Activated naive CD4-positive, alpha-beta T cell treated with anti-CD3 and anti-CD28 coated beads, Interleukin-2, amount 10 ng/mL, durations not matched to agents 7 days and 5 days (primary cell): Measurements from ENCODE around the gene FADS2.

ENCODE experiments used
- CTCF ChIA-PET: fragments of 350-600 bp; sonication (Branson Sonifier 250); formaldehyde crosslinking; loops from one replicate; lab custom pipeline; 2021; ENCODE audit warnings: antibody characterized with exemption; lab: Charles Lee
- DNase-seq: peaks from one replicate; pipeline ENCODE4 v3.0.0-alpha.2; 2020
- H3K27ac Mint-ChIP-seq: one replicate; pipeline ENCODE4 v1.8.0; 2021; ENCODE audit warnings: mild to moderate bottlenecking, moderate library complexity, mixed read lengths
- H3K27me3 Mint-ChIP-seq: one replicate; pipeline ENCODE4 v1.8.0; 2021; ENCODE audit warnings: mild to moderate bottlenecking, mixed read lengths
- H3K36me3 Mint-ChIP-seq: one replicate; pipeline ENCODE4 v1.8.0; 2021; ENCODE audit warnings: mixed read lengths
- H3K4me1 Mint-ChIP-seq: one replicate; pipeline ENCODE4 v1.8.0; 2021; ENCODE audit warnings: mixed read lengths
- H3K4me3 Mint-ChIP-seq: one replicate; pipeline ENCODE4 v1.8.0; 2021; ENCODE audit warnings: mild to moderate bottlenecking, moderate library complexity, mixed read lengths
- H3K9me3 Mint-ChIP-seq: one replicate; pipeline ENCODE4 v1.8.0; 2021; ENCODE audit warnings: mixed read lengths

The FADS2 gene

DNA sequence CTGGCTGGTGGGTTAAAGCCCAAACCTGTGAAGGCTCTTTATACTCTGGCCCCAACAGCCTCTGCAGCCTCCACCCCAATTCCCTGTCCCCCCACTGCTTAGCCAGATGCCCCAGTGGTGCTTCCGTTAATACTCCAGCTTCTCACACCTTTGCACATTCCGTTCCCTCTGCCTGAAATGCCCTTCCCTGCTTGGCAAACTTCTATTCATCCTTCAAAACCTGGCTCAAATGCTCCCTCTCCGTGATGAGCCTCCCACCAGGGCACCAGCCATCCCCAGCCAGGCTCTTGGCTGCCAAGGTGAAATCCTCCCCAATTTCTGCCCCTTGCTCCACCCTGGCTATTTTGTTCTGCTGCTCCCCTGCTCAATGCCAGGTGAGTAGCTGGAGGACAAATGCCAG, 75.7 kb downstream of the FADS2 start:
- Mint-ChIP-seq H3K4me1 (peaks cover 4% of the 10 kb centered on the region), H3K36me3 (no peaks in the 10 kb centered on the region), H3K27me3 (peaks cover 9% of the 10 kb centered on the region), H3K4me3 (no peak overlapping the region), H3K9me3 (no peaks in the 10 kb centered on the region), H3K27ac (no peak overlapping the region)
- DNase-seq = no peak
- CTCF ChIA-PET = interaction anchor here (0.6 to 10.4 kb wide), 6 partner anchors 31 to 425 kb away, joined by 3 to 261 read pairs (median 5); partner anchors contain the start of gene BEST1

DNA sequence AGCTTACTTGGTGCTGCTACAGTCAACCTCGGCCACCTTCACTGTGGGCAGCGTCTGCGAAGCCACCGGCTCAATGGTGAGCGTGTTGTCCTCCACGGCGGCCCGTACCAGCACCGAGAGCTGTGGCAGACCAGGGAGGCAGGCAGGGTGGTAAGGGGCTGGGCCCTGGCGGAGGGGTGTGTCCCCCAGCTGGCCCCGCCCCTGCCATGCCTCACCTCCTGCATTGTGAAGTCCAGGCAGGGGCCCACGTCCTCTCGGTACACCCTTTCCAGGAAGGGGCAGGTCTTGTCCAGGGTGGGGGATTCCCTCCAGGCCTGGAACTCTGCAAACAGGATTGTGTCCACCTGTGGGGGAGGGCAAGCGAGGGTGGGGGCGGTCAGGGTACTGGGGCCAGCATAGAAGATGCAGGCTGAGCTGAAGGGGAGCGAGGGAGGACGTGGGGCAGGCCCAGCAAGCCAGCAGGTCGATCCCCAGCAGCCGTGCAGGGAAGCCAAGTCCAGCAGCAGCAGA, 76.5 kb downstream of the FADS2 start:
- no peak for DNase-seq
- Mint-ChIP-seq H3K9me3 (no peaks in the 10 kb centered on the region), H3K27me3 (peaks cover 9% of the 10 kb centered on the region), H3K4me1 (no peaks in the 10 kb centered on the region), H3K27ac (no peak overlapping the region), H3K4me3 (no peak overlapping the region), H3K36me3 (no peaks in the 10 kb centered on the region)
- CTCF ChIA-PET = interaction anchor here (0.5 to 10.4 kb wide), 4 partner anchors 44 to 1869 kb away, joined by 3 to 261 read pairs (median 90); partner anchors contain the start of gene BEST1

DNA sequence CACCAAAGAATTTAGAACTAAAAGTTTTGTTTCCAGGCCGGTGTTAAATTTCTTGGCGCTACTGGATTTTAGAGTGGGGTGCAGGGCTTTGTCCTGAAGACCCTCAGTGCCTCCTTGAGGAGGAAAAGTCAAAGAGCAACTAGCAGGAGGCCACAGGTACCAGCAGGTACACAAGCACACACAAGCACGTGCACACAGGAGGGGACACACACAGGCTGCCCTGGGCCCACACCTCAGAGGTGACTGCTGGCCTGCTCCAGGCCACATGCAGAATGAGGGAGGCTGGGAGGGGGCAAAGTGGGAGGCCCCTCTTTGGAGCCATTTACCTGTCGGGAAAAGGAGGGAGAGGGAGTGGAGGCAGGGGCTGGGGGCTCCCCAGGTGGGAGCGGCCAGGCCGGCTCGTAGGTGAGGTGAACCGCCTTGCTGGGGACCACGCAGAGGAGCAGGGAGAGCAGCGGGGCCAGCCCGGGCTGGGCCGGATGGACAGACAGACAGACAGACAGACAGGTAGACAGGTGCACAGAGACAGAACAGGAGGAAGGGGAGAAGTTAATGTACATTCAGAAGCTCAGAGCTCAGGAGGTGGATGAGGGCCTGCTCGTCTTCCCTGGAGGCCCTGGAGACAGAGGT, 77.1 kb downstream of the FADS2 start:
- Mint-ChIP-seq H3K4me3 (no peak overlapping the region), H3K36me3 (no peaks in the 10 kb centered on the region), H3K27me3 (peaks cover 9% of the 10 kb centered on the region), H3K9me3 (no peaks in the 10 kb centered on the region), H3K4me1 (no peaks in the 10 kb centered on the region), H3K27ac (no peak overlapping the region)
- CTCF ChIA-PET = interaction anchor here (1.2 to 10.4 kb wide), 2 partner anchors 43 to 177 kb away, joined by 4 to 176 read pairs; partner anchors contain the start of gene BEST1
- no peak for DNase-seq

DNA sequence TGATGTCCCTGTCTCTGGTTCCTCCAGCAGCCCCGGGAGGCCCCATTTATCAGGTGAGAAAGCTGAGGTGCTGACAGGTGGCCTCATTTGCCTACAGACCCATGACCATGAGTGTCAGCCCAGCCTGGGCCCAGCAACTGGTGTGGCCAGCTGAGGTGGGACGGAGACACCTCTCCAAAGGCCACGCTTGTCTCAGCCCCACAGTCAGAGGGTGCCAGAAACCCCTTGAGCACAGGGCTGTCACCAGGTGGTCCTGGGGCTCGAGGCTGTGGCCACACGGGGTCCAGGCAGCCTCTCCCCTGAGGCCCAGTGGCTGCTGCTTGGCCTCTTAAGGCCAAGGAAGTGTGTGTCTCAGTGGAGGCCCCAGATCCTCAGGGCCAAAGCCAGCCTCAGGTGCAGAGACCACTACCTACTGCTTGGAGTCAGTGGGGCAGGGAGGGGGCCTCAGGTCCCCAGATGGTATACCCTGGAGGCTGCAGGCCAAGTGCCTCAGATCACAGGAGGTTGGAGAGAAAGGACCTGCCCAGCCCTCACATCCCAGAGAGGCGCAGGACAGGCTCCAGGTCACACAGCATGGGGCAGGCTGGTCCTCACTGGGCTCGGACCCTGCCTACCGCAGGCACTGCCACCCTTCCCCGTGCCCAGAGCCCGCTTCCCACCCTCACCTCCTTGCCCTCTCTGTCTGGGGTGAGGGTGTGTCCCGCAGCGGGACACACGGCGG, 77.9 kb downstream of the FADS2 start:
- Mint-ChIP-seq H3K27me3 (peaks cover 9% of the 10 kb centered on the region), H3K27ac (no peak overlapping the region), H3K4me1 (no peaks in the 10 kb centered on the region), H3K4me3 (no peak overlapping the region), H3K36me3 (no peaks in the 10 kb centered on the region), H3K9me3 (no peaks in the 10 kb centered on the region)
- CTCF ChIA-PET = interaction anchor here (1.2 kb wide), 1 partner anchor 176 kb away, joined by 4 read pairs; no protein-coding TSS in a partner anchor
- no peak for DNase-seq

DNA sequence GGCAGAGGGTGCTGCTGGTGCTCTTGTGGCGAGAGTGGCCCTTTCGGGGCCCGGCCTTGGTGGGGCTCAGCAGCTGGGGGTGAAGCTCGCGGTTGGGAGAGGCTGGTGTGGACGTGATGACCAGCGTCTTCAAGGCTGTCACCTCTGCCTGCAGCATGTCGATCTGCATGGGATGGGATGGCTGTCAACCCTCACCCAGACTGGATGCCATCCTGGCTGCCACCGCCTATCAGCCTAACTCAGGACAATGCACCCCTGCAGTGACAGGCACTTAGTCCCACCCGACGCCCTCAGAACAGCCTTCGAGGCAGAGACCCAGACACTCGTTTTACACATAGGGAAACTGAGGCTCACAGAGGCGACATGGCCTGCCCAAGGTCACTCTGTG, 78.4 kb downstream of the FADS2 start:
- Mint-ChIP-seq H3K27ac (no peak overlapping the region), H3K27me3 (peaks cover 9% of the 10 kb centered on the region), H3K4me1 (no peaks in the 10 kb centered on the region), H3K9me3 (no peaks in the 10 kb centered on the region), H3K36me3 (no peaks in the 10 kb centered on the region), H3K4me3 (no peak overlapping the region)
- DNase-seq = no peak
- CTCF ChIA-PET = no interaction called here

DNA sequence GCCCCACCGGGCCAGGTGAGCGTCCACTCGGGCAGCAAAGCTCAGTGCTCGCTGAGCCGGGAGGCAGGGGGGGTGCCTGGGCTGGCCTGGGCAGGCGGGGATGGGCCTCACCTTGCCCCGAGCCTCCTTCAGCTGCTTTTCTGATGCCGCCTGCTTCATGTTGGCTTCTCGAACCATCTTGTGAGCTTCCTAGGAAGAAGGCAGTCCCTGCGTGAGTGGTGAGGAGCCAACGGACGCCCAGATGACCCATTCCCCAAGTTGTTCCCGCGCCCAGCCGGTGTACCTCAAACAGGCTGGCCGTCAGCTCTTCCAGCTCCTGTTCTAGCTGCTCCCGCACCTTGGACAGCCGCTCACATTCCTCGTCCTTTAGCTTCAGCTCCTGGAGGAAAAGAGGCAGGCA, 79.2 kb downstream of the FADS2 start:
- H3K27ac Mint-ChIP-seq = no peak overlapping the region
- CTCF ChIA-PET = interaction anchor here (0.9 to 1.9 kb wide), 2 partner anchors 8 to 40 kb away, joined by 3 to 9 read pairs; no protein-coding TSS in a partner anchor
- no peaks in the 10 kb centered on the region for H3K36me3 Mint-ChIP-seq
- no peak overlapping the region for H3K4me3 Mint-ChIP-seq
- peaks cover 9% of the 10 kb centered on the region for H3K27me3 Mint-ChIP-seq
- no peaks in the 10 kb centered on the region for H3K4me1 Mint-ChIP-seq
- no peak for DNase-seq
- no peaks in the 10 kb centered on the region for H3K9me3 Mint-ChIP-seq

DNA sequence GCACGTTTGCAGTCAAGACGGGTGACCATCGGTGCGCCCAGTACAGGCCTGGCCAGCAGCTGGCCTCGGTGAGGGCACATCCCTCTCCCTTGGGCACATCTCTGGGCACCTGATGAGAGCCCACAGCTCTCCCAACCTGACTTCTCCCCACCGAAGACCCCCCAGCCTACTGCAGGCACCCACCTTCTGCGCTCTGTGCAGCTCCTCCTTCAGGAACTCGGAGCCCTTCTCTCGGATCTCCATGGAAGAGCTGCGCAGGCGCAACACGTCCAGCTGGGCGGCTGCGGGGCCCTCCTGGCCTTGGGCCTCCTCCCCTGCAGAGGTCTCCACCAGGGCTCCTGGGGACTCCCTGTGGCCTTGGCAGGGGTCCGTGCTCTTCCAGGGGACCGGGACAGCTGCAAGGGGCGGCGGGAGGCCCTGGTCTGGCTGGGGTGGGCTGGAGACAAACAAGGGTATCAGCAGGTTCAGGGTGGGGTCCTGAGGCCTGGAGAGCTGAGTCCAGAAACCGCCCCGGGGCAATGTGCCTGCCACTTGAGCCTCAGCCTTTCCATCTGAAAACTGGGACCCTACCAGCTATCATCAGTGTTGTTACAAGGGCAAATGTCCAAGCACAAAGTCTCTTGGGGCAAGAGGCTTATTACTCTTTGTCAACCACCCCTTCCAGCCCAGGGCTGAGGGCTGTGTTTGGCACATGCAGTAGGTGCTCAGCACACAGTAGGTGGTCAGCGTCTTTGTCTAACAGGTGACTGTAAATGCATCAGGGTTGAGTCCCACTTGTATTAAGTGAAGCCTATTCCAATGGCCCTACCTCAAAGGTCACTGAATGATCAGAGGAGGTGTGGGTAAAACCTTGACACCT, 80.0 kb downstream of the FADS2 start:
- H3K27me3 Mint-ChIP-seq = peaks cover 9% of the 10 kb centered on the region
- CTCF ChIA-PET = interaction anchor here (0.8 to 1.9 kb wide), 6 partner anchors 9 to 200 kb away, joined by 3 to 10 read pairs (median 4); no protein-coding TSS in a partner anchor
- H3K9me3 Mint-ChIP-seq = no peaks in the 10 kb centered on the region
- no peaks in the 10 kb centered on the region for H3K4me1 Mint-ChIP-seq
- no peak overlapping the region for H3K4me3 Mint-ChIP-seq
- no peak overlapping the region for H3K27ac Mint-ChIP-seq
- no peaks in the 10 kb centered on the region for H3K36me3 Mint-ChIP-seq
- no peak for DNase-seq

DNA sequence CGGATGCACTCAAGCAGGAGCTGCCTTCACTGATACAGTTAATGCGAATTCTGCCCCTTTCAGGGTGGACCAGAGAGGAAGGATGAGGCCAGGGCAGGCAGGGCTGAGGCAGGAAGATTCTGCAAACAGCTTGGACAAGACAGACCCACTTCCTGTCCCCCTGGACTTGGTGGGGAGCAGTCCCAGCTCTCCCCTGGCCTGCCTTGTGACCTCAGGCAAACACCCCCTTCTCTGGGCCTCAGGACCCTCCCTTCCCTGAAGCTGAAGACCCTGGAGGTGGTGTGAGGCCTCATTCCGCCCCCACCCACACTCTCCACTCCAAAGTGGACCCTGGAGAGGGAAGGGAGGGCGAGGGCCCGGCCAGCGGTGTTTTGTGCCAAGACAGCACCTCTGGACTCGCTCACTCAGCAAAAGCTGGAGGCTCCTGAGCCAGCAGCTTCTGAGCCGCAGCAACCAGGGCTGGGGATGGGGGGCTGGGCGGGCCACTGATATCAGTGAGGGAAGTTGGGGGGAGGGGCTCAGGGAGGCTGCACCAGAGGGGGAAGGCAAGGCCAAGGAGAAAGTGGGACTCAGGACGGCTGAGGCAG, 80.7 kb downstream of the FADS2 start:
- H3K4me3 Mint-ChIP-seq = no peak overlapping the region
- H3K27ac Mint-ChIP-seq = no peak overlapping the region
- H3K27me3 Mint-ChIP-seq = peaks cover 8% of the 10 kb centered on the region
- H3K4me1 Mint-ChIP-seq = no peaks in the 10 kb centered on the region
- H3K9me3 Mint-ChIP-seq = no peaks in the 10 kb centered on the region
- CTCF ChIA-PET = interaction anchor here (0.8 to 1.9 kb wide), 6 partner anchors 10 to 199 kb away, joined by 3 to 10 read pairs (median 4); no protein-coding TSS in a partner anchor
- no peak for DNase-seq
- H3K36me3 Mint-ChIP-seq = no peaks in the 10 kb centered on the region

DNA sequence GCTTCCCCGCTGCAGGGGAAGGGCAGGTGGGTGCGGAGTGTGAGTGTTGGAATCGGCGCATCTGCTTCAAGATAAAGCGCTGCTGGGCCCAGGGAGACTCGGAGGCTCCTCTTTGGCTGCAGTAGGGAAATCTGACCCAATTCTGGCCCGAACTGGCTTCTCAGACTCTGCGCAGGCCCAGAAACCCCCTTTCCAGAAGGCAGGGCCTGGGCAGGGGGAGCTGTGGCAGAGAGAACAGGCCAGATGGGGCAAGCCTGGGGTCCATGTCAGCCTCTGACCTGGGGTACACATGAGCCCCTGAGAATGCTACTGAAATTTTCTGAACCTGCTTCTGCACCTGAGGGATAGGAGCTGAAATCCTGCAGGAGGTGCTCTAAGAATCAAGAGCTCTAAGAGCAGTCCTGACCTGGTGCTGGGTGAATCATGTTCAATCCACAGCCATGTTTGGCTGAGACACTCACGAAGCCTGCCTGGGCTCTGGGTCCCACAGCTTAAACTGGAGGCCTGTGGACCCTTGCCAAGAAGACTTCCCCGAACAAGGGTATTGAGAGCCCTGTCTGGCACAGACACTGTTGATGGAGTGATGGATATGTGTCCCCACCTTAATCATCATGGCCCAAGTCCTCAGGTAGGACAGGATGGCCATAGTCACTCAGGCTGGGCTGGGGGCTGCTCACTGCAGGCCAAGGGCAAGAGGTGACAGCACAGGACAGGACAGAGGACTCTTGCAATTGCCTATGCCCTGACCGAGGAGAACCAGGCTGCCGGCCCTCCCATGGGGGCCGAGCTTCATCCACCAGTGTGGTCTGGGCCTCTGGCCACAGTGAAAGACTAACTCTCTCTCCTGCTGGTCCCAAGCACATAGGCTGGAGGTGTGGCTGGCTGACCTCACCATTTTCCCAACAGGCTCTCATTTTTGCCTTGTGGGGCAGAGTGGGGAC, 82.4 kb downstream of the FADS2 start:
- CTCF ChIA-PET = interaction anchor here (0.7 to 1.9 kb wide), 5 partner anchors 9 to 172 kb away, joined by 3 to 10 read pairs (median 4); no protein-coding TSS in a partner anchor
- H3K4me1 Mint-ChIP-seq = no peaks in the 10 kb centered on the region
- no peaks in the 10 kb centered on the region for H3K9me3 Mint-ChIP-seq
- H3K4me3 Mint-ChIP-seq = no peak overlapping the region
- H3K27me3 Mint-ChIP-seq = peaks cover 18% of the 10 kb centered on the region
- no peak for DNase-seq
- no peaks in the 10 kb centered on the region for H3K36me3 Mint-ChIP-seq
- H3K27ac Mint-ChIP-seq = no peak overlapping the region

DNA sequence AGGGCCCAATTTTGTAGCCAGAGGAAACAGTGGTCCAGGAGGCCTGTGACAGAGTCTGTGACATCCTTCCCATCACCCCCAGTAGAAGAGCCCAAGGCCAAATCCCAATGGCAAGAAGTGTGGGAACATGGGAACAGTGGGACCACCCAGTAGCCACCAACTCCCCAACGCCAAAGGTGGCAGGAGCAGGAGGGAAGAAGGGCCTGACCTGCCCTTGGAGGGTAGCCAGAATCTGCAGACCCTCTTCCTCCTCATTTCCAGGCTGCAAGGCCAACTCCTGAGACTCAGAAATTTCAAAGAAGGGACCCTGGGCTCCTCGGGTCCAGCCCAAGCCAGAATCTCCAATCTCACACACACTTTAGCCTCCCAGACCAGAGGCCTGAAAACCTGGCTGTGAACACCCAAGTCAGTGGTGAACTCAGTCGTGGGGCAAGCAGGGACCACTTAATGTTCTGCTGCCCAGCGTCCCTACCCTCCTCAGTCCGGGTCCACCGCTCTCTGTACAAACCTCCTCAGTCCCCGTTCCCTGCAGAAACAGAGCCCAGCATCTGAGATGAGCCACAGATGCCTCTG, 83.1 kb downstream of the FADS2 start:
- Mint-ChIP-seq H3K4me3 (no peak overlapping the region), H3K4me1 (no peaks in the 10 kb centered on the region), H3K27ac (no peak overlapping the region), H3K27me3 (peaks cover 26% of the 10 kb centered on the region), H3K36me3 (no peaks in the 10 kb centered on the region), H3K9me3 (no peaks in the 10 kb centered on the region)
- CTCF ChIA-PET = no interaction called here
- no peak for DNase-seq

DNA sequence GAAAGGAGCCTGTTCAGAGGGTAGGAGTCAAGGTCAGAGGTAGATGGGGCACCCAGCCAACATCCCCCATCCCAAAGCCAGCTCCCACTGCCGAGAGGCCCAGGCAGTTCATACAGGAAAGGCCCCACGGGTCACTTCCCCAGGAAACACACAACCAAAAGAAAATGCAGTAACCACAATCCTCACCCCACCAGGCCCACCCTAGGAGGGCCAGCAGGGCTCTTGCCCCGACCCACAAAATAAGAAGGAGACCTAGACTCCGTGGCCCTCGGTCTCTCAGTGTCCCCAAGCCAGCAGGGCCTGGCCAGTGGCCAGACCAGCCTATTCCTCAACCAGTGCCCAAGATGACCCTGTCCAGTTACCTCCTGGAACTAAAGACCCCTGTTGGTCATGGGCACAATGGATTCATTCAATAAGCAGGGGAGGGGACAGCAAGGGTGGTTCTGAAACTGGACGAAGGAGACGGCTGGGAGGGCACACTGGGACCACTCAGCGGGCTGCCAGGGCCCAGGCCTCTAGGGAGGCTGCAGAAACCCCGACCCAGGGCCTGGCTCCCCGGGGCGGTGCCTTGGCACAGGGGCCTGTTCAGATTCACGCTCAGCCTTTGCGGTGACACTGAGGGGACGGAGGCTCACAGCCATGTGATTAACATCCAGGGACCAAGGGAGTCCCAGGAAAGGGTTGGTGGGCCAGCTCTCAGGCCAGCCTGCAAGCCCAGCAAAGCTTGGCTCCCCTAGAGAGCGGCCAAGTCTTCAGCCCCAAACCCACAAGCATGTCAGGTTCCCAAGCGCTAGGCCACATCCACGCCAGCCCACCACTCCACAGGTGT, 83.8 kb downstream of the FADS2 start:
- no peak overlapping the region for H3K27ac Mint-ChIP-seq
- DNase-seq = no peak
- H3K4me1 Mint-ChIP-seq = no peaks in the 10 kb centered on the region
- peaks cover 33% of the 10 kb centered on the region for H3K27me3 Mint-ChIP-seq
- CTCF ChIA-PET = interaction anchor here (3.2 kb wide), 1 partner anchor 13 kb away, joined by 10 read pairs; no protein-coding TSS in a partner anchor
- no peak overlapping the region for H3K4me3 Mint-ChIP-seq
- no peaks in the 10 kb centered on the region for H3K9me3 Mint-ChIP-seq
- no peaks in the 10 kb centered on the region for H3K36me3 Mint-ChIP-seq

DNA sequence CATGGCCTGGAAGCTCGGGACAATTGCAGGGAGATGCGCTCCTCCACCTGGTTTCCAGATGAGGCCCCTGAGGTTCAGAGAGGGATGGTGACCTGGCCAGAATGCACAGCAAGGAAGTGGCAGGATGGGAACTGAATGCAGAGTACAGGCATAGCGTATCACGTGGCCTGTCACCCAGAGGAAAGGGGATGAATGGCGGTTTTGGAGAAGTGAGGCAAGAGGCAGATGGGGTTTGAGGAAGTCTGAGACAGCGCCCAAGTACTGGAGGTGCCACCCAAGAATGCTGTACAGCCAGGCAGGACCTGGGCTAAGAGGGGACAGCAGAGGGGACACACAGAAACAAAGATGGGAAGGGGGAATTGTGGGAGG, 84.4 kb downstream of the FADS2 start:
- peaks cover 37% of the 10 kb centered on the region for H3K27me3 Mint-ChIP-seq
- H3K36me3 Mint-ChIP-seq = no peaks in the 10 kb centered on the region
- no peak overlapping the region for H3K4me3 Mint-ChIP-seq
- CTCF ChIA-PET = interaction anchor here (0.7 to 3.2 kb wide), 2 partner anchors 13 to 16 kb away, joined by 3 to 10 read pairs; no protein-coding TSS in a partner anchor
- H3K4me1 Mint-ChIP-seq = no peaks in the 10 kb centered on the region
- no peak overlapping the region for H3K27ac Mint-ChIP-seq
- DNase-seq = no peak
- no peaks in the 10 kb centered on the region for H3K9me3 Mint-ChIP-seq
